ENCODE measurements around the gene DOCK11. TPM values are rescaled to one million over a fixed set of nuclear protein-coding genes. Genes with fewer than 3 reads are reported as not detected.
A peak's percentile ranks its signal among the peaks of the same experiment; 100 is the strongest.
"Not testable (repeated sequence)": the region's sequence is repeated elsewhere in the genome, so short reads cannot be mapped to it uniquely, and the experiment has no call there.

The DOCK11 gene
- total RNA-seq, 3 donors from 2014 or later, result 21.0 to 23.1 (median 22.0) TPM

- not testable (repeated sequence) for H3K36me3 Mint-ChIP-seq (ENCODE audit: insufficient read depth); DNase-seq
These were observed 221.2 kb downstream of the DOCK11 start for GRCh38 chrX:118716833-118717232.

GRCh38 chrX:118717678-118718391 lies 222.2 kb downstream of the DOCK11 start:
- ATAC-seq (no peak), DNase-seq (no peak)
- H3K9me3 Mint-ChIP-seq, result no peaks in the 10 kb centered on the region
- no peak overlapping the region for H3K4me3 Mint-ChIP-seq
- no peaks in the 10 kb centered on the region for H3K36me3 Mint-ChIP-seq (ENCODE audit: insufficient read depth)
- peaks cover 6% of the 10 kb centered on the region for H3K27me3 Mint-ChIP-seq (ENCODE audit: low read depth)
- H3K4me1 Mint-ChIP-seq (ENCODE audit: low read depth), result no peaks in the 10 kb centered on the region

More at GRCh38 chrX:118716833-118717232, 221.2 kb downstream of the DOCK11 start:
- not testable (repeated sequence) for H3K4me1 Mint-ChIP-seq (ENCODE audit: low read depth); H3K27me3 Mint-ChIP-seq (ENCODE audit: low read depth); H3K9me3 Mint-ChIP-seq; ATAC-seq; H3K4me3 Mint-ChIP-seq

- H3K36me3 Mint-ChIP-seq (ENCODE audit: insufficient read depth), result no peaks in the 10 kb centered on the region
- H3K4me1 Mint-ChIP-seq (ENCODE audit: low read depth), result no peaks in the 10 kb centered on the region
- ATAC-seq (no peak), DNase-seq (no peak)
- H3K27me3 Mint-ChIP-seq (ENCODE audit: low read depth), result peaks cover 6% of the 10 kb centered on the region
- no peaks in the 10 kb centered on the region for H3K9me3 Mint-ChIP-seq
- H3K4me3 Mint-ChIP-seq, result no peak overlapping the region
These were observed 223.1 kb downstream of the DOCK11 start for GRCh38 chrX:118718737-118719136.

GRCh38 chrX:118720058-118720707 lies 224.6 kb downstream of the DOCK11 start:
- H3K9me3 Mint-ChIP-seq, result no peaks in the 10 kb centered on the region
- H3K4me1 Mint-ChIP-seq (ENCODE audit: low read depth), result no peaks in the 10 kb centered on the region
- no peak for DNase-seq
- no peak for ATAC-seq
- H3K27me3 Mint-ChIP-seq (ENCODE audit: low read depth), result peaks cover 7% of the 10 kb centered on the region
- H3K36me3 Mint-ChIP-seq (ENCODE audit: insufficient read depth), result no peaks in the 10 kb centered on the region
- no peak overlapping the region for H3K4me3 Mint-ChIP-seq

- H3K4me1 Mint-ChIP-seq (ENCODE audit: low read depth), result peaks cover 3% of the 10 kb centered on the region
- ATAC-seq (no peak), DNase-seq (no peak)
- no peaks in the 10 kb centered on the region for H3K9me3 Mint-ChIP-seq
- no peaks in the 10 kb centered on the region for H3K36me3 Mint-ChIP-seq (ENCODE audit: insufficient read depth)
- H3K27me3 Mint-ChIP-seq (ENCODE audit: low read depth), result peaks cover 11% of the 10 kb centered on the region
- H3K4me3 Mint-ChIP-seq, result no peak overlapping the region
These were observed 227.8 kb downstream of the DOCK11 start for GRCh38 chrX:118723376-118723775.

- Mint-ChIP-seq H3K9me3 (no peaks in the 10 kb centered on the region), H3K4me3 (no peak overlapping the region), H3K27me3 (ENCODE audit: low read depth) (peaks cover 12% of the 10 kb centered on the region), H3K36me3 (ENCODE audit: insufficient read depth) (no peaks in the 10 kb centered on the region), H3K4me1 (ENCODE audit: low read depth) (peaks cover 3% of the 10 kb centered on the region)
- no peak for DNase-seq
- ATAC-seq, result no peak
These were observed 228.8 kb downstream of the DOCK11 start for GRCh38 chrX:118724365-118724764.

GRCh38 chrX:118724775-118725174 lies 229.2 kb downstream of the DOCK11 start:
- no peaks in the 10 kb centered on the region for H3K9me3 Mint-ChIP-seq
- H3K36me3 Mint-ChIP-seq (ENCODE audit: insufficient read depth), result no peaks in the 10 kb centered on the region
- ATAC-seq, result no peak
- H3K4me1 Mint-ChIP-seq (ENCODE audit: low read depth), result peaks cover 3% of the 10 kb centered on the region
- peaks cover 12% of the 10 kb centered on the region for H3K27me3 Mint-ChIP-seq (ENCODE audit: low read depth)
- H3K4me3 Mint-ChIP-seq, result no peak overlapping the region
- DNase-seq, result no peak

GRCh38 chrX:118726396-118726795 lies 230.8 kb downstream of the DOCK11 start:
- H3K9me3 Mint-ChIP-seq, result no peaks in the 10 kb centered on the region
- peaks cover 19% of the 10 kb centered on the region for H3K27me3 Mint-ChIP-seq (ENCODE audit: low read depth)
- no peak for ATAC-seq
- DNase-seq, result no peak
- H3K36me3 Mint-ChIP-seq (ENCODE audit: insufficient read depth), result no peaks in the 10 kb centered on the region
- H3K4me1 Mint-ChIP-seq (ENCODE audit: low read depth), result peaks cover 3% of the 10 kb centered on the region
- H3K4me3 Mint-ChIP-seq, result peak overlapping the region; percentile 57

GRCh38 chrX:118726887-118727685 lies 231.5 kb downstream of the DOCK11 start, which contains the start of gene IL13RA1:
IL13RA1 (plus strand) TSS chrX:118727606; CDS start chrX:118727639, 33 bp downstream.
- ATAC-seq, result peak; percentile 60
- peaks cover 16% of the 10 kb centered on the region for H3K27me3 Mint-ChIP-seq (ENCODE audit: low read depth)

GRCh38 chrX:118727686-118728339 lies 232.2 kb downstream of the DOCK11 start:
- Mint-ChIP-seq H3K4me1 (ENCODE audit: low read depth) (peaks cover 3% of the 10 kb centered on the region), H3K36me3 (ENCODE audit: insufficient read depth) (no peaks in the 10 kb centered on the region), H3K4me3 (peak overlapping the region; percentile 64), H3K9me3 (no peaks in the 10 kb centered on the region), H3K27me3 (ENCODE audit: low read depth) (peaks cover 16% of the 10 kb centered on the region)
- ATAC-seq, result peak; percentile 40 to 42
- no peak for DNase-seq

More at GRCh38 chrX:118726887-118727685, 231.5 kb downstream of the DOCK11 start, which contains the start of gene IL13RA1:
- Mint-ChIP-seq H3K9me3 (no peaks in the 10 kb centered on the region), H3K4me3 (peak within 1 kb of the TSS; percentile 64), H3K36me3 (ENCODE audit: insufficient read depth) (no peaks in the 10 kb centered on the region), H3K4me1 (ENCODE audit: low read depth) (peaks cover 3% of the 10 kb centered on the region)
- no peak for DNase-seq

- H3K4me3 Mint-ChIP-seq, result peak overlapping the region; percentile 64
- no peaks in the 10 kb centered on the region for H3K36me3 Mint-ChIP-seq (ENCODE audit: insufficient read depth)
- DNase-seq, result no peak
- ATAC-seq, result no peak
- peaks cover 3% of the 10 kb centered on the region for H3K4me1 Mint-ChIP-seq (ENCODE audit: low read depth)
- H3K9me3 Mint-ChIP-seq, result no peaks in the 10 kb centered on the region
- peaks cover 19% of the 10 kb centered on the region for H3K27me3 Mint-ChIP-seq (ENCODE audit: low read depth)
These were observed 233.5 kb downstream of the DOCK11 start for GRCh38 chrX:118729042-118729652.

GRCh38 chrX:118730500-118731247 lies 235.1 kb downstream of the DOCK11 start:
- peaks cover 6% of the 10 kb centered on the region for H3K4me1 Mint-ChIP-seq (ENCODE audit: low read depth)
- no peak for DNase-seq
- H3K9me3 Mint-ChIP-seq, result no peaks in the 10 kb centered on the region
- H3K4me3 Mint-ChIP-seq, result no peak overlapping the region
- ATAC-seq, result no peak
- peaks cover 25% of the 10 kb centered on the region for H3K27me3 Mint-ChIP-seq (ENCODE audit: low read depth)
- no peaks in the 10 kb centered on the region for H3K36me3 Mint-ChIP-seq (ENCODE audit: insufficient read depth)

GRCh38 chrX:118732551-118732950 lies 236.9 kb downstream of the DOCK11 start:
- not testable (repeated sequence) for DNase-seq; H3K4me1 Mint-ChIP-seq (ENCODE audit: low read depth); H3K4me3 Mint-ChIP-seq; ATAC-seq; H3K36me3 Mint-ChIP-seq (ENCODE audit: insufficient read depth); H3K9me3 Mint-ChIP-seq
- H3K27me3 Mint-ChIP-seq (ENCODE audit: low read depth), result peaks cover 30% of the 10 kb centered on the region

All from activated T-cell treated with anti-CD3 and anti-CD28 coated beads, Interleukin-2, amount 50 U/mL, for 4 hours (primary cell).